NCI-H1417 treated with DMSO at 0.1 percent for 48 hours (cell line): Measurements from ENCODE around the gene DST.
"Not testable (repeated sequence)": the region's sequence is repeated elsewhere in the genome, so short reads cannot be mapped to it uniquely, and the experiment has no call there.

Experiments used
- DNase-seq: peaks from one replicate; lab custom pipeline; 2025; lab: John Stamatoyannopoulos, UW

DST gene

DNA sequence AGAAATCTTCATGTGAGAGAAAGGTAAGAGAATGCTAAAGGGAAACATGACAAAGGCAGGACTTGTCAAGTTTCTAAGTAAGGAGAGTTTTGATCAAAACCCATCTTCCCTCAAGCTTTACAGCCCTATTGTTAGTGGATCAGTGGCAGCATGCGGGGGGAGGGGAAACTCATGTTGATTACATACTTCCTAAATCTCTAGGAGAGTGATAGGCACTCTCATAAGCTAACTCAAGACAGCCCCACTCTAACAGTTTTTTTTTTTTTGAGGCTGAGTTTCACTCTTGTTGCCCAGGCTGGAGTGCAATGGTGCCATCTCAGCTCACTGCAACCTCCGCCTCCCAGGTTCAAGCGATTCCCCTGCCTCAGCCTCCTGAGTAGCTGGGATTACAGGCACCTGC is 18.6 kb upstream of the DST start:
- DNase-seq: not testable (repeated sequence)

DNA sequence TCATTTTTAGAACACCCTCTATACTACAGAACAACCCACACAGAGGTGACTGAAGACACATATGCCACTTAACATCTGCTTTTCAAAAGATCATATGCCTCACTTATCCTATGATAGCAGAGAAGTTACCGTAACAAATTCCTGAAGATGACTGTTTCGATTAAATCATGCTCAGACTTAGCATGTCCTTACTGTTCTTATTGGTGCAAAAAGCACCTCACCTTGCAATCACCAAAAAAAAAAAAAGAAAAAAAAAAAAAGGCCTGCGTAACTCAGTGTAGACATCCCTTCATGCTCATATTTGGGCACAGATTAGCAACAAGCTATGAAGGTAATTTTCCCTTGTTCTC is 17.7 kb upstream of the DST start:
- no peak for DNase-seq

DNA sequence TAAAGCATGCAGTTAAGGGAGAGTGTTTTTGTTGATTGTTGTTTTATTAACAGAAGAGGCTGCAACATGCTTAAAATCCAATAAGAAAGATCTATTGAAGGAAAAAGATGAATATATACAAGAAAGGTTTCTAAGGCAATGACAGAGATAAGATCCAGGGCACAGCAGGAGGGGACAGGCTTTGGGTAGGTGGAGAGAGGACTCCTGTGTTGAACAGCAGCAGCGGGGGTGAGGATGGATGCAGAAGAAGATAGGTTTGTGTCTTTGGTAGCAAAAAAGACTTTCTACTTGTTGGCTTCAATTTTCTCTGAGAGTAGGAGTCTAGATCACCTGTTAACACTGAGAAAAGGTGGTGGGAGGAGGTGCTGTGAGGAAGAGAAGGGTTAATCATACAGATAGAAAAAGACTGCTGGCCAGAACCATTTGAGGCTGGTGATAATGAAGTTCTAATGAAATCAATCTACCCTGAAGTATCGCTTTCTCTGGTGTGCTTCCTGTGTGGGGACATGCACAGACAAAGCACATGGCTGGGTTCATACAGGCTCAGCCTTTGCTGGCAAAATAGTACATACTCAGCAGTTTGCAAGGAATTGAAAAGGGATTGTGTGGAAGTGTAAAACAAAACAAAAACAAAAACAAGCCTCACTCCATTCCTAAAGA is 17.2 kb upstream of the DST start:
- no peak for DNase-seq

DNA sequence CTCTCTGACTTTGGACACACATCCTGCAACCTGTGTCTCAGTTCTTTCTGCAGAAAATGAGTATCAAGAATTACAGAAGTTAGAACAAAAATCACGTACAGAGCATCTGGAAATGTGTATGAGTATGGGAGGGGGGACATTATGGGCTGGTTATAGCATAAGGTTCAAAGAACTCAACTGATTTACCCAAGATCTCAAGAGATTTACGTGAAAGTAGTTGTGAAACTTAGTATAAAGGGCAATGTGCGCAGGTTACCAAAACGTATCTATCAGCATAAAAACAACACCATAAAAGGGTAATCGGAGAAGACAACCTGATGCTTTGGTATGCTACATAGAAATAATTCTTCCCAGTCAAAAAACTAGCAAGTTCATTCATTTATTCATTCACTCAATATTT is 15.6 kb upstream of the DST start:
- no peak for DNase-seq

DNA sequence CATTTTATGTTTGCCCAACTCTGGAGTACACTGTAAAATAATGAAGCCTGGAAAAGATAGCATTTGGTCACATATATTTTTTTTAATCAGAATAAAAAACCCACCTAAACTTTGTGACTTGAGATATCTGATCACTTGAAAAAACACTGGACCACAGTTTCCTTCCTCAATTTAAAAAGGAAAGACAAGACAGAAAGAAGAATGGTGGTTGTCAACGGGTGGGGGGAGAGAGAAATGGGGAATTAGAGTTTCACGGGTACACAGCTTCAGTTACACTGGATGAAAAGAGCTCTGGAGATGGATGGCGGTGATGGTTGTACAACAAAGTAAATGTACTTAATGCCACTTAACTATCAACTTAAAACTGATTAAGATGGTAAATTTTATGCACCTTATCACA is 14.7 kb upstream of the DST start:
- DNase-seq: no peak

DNA sequence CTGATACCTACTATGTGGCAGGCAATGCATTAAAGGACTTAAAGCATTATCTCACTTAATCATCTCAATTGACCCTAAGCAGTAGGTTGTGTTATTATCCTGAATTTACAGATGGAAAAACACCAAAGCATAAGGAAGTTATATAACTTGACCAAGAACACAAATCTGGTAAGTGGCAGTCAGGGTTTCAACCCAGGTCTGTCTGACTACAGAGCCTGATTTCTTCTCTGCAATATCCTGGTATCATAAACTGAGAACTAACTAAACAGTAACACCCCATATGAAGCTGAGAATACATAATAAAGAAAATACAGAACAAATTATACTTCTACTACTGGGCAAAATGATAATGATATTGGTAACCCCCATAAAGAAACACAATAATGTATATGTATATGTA is 13.8 kb upstream of the DST start:
- no peak for DNase-seq

DNA sequence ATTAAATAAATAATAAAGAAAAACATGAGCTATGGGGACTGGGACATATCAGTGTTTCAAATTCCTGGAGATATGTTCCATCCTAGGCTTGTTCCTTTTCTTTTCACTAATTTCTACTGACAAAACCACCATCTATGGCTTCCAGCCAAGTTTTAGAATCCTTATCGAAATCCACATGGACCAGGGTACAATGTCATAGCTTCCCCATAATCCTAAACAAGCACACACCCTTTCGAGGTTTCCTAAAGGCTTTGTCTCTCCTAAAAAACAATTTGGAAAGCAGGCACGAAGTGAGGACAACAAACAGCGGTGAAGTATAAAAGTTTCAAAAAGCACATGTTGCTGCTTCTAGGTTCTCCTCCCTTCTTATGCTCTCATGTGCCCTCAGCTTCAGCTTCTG is 13.3 kb upstream of the DST start:
- DNase-seq: no peak

DNA sequence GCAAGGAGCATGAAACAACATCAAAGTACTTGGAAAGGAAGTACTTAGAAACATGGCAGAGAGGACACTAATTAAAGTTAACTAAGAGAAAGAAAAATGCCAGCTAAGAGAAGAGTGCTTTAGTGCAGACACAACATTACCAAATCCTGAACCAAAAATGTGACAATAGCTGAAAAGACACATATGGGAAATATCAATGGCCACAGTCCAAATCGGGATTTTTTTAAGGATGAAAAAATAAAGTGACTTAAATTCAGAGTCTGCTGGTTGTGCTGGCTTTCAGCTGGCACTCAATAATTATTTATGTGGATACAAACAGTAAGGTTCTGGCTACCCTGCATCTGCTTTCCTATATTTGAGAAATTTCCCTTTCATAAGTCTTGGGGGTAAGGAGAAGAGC is 12.6 kb upstream of the DST start:
- DNase-seq: no peak

DNA sequence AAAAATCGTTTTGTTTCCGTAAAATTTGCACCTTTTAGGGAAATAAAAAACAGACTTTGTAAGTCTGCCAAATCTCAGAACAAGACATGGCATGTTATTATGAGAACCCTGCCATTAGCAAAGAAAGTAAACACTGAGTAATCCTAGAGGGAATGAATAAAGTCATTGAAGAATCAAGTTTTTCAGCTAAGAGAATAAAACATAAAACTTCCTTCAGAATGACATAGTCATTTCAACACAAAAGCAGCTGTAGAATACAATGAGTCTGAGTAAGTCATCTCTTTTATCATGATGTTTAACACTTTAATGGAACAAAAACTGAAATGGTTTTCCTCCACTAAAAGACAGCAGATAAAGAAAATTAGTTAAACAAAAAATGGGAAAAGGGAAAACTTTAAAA is 10.3 kb upstream of the DST start:
- DNase-seq: no peak

DNA sequence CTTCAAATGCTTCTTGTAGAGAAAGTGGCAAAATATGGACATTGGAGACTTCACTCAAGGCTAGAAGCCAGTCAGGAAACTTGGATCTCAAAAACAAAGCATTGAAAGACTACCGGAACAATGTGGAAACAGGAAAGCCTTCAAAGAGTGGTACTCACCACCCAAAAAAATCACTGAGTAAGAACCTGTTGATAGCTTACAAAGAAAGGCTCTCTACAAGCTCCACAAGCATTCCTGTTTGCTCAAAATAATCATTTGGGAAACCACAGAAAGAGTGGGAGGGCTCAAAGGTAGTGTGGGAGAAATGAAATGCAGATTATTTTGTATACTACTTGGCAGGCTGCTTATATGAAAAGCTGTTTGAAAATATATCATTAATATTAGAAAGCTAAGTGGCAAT is 9.5 kb upstream of the DST start:
- no peak for DNase-seq

DNA sequence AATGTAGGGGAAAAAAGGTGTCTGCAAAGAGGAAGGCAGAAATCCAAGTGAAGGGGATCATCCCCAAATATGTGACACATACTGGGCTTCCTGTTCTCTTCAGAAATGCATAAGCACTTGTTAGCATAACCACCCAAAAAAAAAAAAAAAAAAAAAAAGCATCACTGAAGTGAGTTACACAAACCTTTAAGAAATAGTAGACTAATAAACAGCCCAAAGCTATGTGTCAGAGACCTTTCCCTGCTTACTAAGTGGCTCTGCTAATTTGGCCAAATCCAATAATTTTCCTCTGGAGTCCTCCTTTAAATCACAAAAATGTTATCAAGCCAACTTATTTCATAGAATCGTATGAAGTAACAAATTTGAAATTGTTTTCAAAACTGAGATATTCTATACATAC is 7.5 kb upstream of the DST start:
- DNase-seq: no peak

DNA sequence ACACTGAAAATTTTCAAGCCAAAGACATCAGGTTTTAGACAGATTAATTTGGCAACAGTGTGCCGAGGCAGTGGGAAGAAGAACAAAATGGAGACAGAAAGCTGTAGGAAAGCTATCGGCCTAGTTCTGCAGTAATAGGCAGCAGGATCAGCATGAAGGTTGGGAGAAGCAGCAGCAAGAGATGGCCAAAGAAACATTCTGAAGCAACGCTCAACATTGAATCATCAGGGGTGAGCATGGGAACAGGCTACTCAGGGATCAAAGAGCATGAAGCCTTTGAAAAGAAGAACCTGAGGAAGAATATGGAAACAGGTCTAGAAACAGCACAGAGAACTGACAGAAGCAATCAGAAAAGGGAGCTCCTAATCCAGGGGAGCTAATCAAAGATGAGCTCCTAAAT is 7.1 kb upstream of the DST start:
- DNase-seq: no peak

DNA sequence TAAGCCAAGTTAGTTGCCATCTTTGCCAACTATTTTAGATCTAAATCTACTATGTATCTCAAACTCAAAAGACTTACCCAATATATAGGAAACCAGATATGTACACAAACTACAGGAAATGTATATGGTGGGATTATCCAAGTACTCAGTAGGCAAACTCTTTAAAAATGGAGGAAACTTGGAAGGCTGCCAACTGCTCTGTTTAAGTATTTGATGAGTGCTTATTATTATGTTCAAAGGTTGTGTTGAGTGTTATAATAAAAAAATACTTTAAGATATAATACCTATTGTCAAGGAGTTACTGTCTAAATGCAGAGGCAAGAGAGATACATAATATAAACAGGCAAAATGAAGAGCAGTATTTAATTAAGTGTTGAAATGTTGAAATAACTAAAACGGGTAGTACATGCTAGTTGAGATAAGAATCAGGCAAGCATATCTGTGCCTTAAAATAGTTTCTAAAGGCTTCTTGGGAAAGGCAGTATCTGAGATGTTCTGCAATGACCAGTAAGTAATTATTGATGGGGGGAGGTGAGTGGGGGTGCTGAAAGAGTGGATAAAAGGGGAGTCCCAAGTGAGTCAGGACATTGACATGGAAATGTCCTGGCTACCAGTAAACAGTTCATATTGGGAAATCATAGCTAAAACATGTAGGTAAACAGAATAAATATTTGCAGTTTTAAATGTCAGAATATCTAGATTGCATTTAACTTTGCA is 6.5 kb upstream of the DST start:
- peak; percentile 44 for DNase-seq

DNA sequence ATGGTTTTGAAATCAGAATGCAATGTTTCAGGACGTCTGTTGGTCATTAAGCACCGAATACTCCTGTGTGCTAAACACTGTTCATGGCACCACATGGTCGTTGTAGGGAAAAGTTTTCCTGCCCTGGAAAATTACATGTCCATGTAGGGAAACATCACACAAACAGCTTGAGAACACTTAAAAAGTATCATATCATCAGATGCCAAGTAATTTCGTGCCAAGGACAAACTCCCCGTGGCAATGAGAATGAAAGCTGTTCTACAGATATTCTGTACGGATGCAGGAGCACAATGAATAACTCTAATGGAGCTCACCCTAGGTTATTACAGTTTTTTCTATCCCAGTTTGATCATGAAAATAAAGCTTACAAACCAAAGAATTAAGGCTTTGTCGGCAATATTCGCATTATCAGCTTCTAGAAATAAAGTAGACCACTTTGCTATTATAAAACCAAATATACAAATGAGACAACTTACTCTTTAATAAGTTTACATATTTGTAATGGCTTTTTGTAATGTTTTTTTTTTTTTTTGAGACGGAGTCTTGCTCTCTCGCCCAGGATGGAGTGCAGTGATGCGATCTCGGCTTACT is 4.6 kb upstream of the DST start:
- DNase-seq: no peak

DNA sequence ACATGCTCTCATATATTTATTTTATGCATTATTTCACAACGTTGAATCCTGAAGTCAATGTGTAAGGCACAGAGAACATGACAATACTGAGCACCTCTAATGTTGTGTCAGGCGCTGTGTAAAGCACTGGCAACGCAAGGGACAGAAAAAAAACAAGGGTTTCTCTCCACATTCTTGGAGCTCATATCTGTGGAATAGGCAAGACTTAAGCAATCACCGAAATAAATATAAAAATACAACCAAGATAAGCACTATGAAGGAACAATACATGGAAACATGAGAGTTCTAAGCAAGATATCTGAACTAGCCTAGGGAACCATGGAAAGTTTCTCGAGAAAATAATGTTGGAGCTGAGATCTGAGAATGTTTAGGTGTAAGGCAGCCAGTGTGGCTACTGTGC is 1.7 kb upstream of the DST start:
- no peak for DNase-seq

DNA sequence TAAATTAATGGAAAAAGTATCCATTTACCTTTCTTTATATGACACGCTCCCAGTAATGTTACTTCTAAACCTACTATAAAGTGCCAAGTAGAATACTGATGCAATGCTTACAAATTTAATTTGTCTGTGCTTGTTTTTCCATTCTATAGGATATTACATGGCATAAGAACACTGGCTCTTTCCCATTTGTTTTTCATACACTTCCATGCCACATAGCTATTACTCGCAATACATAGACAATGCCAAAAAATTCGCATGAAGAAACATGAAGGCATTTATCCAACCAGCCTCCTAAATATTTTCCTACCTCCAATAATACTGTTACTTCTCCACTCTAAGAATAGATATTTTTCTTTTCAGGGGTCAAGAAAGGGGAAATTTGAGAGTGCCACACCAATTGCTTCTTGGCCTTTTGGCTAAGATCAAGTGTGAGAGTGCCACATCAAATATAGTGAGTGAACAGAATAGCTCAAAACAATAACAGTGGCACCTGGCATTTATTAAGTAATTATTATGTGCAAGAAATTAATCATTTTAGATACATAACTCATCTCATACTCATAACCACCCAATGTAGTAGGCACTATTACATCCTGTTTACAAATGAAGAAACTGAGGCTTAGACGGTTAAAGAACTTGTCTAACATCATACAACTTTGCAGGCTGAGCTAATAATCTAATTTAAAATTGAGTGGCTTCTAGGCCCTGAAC is 845 bp upstream of the DST start:
- DNase-seq: no peak

DNA sequence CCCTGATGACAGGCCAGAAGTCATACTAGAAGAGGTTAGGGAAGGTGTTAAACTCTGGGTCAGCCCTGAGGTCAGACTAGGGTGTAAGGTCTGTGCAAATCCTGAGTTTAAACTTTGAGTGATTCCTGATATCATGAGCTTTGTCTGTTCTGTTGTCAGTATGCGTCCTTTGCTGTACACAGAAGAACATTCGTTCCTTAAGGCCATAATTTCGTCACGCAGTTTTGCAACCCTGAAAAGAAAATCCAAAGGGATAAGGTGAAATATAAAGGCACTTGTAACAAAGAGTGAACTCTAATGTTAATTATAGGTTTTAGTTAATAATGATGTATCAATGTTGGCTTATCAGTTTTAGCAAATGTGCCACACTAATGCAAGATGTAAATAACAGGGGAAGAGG is 2.3 kb downstream of the DST start:
- no peak for DNase-seq

DNA sequence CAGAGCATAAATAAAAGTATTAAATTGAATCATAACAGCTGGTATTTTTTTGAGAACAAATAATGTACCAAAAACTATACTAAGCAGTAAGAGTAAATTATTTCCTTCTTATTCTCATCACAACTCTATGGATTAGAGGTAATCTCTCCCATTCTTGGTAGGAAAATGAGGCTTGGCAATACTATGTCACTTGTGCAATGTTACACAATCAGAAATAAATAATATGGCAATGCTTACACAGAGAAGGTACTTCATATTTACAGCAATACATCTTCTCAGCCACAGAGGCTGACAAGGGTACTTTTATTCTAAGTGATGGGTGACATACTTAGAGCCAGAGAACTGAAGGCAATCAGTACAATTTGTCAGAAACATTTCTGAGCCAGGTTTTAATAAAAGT is 3.9 kb downstream of the DST start:
- DNase-seq: no peak

DNA sequence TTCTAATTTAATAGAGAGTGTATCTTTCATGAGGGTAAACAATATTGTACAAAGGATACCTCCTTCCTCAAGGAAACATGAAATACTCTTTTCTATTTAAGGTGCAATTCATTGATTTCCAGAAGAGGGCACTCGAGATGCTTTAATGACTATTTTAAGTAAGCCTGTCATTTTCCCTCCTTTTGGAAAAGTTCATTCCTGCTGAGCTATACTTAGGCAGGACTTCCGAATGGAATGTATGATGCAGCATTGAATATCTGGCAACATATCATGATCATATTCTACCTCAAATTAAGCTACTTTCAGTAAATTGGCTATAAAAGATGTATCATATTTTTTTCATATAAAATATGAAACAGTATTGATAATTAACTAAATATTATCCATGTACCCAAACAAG is 5.0 kb downstream of the DST start:
- no peak for DNase-seq

DNA sequence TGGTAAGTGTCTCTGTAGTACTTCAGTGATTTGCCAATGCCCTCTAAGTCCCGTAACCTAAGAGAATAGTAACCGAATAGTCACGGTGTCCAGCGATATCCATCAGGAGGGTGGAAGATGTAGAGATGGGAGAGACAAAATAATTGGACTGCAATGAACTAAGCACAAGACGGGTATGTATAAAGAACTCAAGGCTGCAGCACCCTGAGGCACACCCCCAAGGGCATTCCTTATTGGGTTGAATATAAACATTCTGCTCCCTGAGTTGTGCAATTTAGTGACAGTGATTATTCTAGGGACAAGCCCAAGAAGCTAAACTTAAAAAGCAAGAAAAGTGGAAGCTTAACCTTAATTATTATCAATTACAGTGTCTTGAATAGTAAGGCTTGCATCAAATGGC is 14.6 kb downstream of the DST start:
- DNase-seq: no peak

DNA sequence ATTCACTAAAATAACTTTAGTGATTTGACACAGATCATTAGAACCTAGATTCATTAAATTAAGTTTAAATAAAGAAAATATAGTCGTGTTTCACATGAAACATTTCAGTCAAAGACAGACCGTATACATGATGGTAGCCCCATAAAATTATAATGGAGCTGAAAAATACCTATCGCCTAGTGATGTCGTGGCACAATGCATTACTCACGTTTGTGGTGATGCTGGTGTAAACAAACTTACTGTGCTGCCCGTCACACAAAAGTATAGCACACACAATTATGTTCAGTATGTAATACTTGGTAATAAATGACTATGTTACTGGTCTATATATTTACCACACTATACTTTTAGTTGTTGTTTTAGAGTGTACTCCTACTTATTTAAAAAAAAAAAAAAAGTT is 17.3 kb downstream of the DST start:
- DNase-seq: no peak

DNA sequence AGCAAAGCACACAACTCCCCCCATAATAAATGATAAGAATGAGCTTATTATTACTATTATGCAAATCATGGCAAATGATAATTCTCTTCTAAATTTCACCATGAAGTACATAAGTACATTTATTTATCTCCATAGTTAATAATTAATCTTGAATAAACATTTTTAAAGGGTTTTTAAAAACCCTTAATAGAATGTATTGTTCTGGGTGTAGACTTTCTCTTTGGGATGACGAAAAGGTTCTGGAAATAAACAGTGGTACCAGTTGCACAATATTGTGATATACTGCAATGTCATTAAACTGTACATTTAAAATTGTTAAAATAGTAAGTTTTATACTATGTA is 18.0 kb downstream of the DST start:
- DNase-seq: no peak

DNA sequence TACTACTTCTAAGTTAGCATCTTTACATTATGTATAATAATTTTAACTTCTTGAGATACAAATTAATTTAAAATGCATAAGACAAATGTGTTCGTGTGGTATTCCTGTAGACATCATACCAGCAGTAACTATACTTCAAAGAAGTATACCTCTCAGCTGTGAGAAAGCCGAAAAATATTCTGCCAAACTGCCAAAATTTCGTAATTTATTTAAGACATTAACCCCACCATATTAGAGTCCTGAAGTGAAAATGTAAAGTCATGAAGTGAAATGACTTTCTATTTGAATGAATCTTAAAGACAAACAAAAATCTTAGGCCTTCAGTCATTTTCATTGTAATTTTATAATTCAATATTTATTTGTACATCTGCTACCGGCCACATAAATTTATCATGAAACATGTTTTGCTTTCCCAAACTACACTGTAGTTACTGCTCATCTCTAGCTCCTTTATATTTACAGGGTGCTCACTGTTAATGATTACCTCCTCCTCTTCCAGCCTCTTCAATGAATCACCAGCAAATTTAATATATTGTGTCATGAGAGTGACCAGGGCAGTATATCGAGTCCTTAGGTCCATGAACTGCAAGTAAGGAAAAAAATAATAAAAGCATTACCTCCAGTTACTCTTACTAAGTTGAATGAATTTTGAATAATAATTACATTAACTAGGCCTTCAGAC is 18.5 kb downstream of the DST start:
- DNase-seq: no peak
